ENCODE results near the gene INAFM1. TPM values are rescaled to one million over a fixed set of nuclear protein-coding genes. Genes with fewer than 3 reads are reported as not detected.

Gene INAFM1
- total and polyA plus RNA-seq, 12 donors: 6.9 to 183 (median 61.8) TPM

DNA sequence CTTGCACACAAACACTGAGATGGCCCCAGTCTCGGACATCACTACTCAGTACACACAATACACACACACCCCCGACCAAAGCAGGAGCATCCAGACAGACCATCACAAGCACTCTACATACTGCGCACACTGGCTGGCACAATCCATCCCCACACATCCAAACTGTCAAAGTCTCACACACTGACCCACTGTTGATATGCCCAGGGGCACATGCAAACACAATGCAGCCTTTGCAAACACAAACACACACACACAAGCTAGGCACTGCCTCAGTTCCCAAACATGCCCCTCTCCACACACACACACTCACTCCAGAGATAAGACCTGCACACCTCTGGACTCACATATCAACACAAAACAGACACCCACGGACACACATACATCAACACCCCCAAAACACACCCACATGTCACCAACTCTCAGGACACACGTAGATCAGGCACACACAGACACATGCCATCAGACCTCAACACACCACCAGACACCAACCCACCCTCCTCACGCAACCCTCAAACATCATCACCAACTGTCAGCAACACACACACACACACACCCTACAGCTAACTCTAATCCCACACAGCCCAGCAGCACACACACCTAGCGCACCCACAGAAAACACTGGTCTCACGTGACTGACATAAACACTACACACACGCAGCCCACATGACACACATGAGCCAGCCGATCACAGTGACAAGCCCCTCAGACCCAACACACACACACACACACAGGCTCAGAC lies 45.6 kb upstream of the INAFM1 start:
- Histone ChIP-seq H3K4me1 (replicated peaks in 1 of 2) (peaks cover 32 to 35% of the 10 kb centered on the region in 2 donors), H3K27ac (peak overlapping the region in 4 of 5 donors; percentile 99 to 100 (median 99)), H3K4me3 (peak overlapping the region in 1 of 4 donors; percentile 96), H3K36me3 (replicated peaks in 1 of 2) (no peaks in the 10 kb centered on the region), H3K27me3 (no peaks in the 10 kb centered on the region), H3K9me3 (replicated peaks in 1 of 3) (no peaks in the 10 kb centered on the region)
- TF ChIP-seq POLR2A (IDR thresholded peaks at IDR 0.05): no peak
- 27 to 34% (median 32%) methylated on average over 10 of the region's 10 CpGs for WGBS, 4 donors
- DNase-seq: peak in 2 of 7 donors; percentile 43 to 69
- intact Hi-C loops (cut with DNase I): no loop called here

DNA sequence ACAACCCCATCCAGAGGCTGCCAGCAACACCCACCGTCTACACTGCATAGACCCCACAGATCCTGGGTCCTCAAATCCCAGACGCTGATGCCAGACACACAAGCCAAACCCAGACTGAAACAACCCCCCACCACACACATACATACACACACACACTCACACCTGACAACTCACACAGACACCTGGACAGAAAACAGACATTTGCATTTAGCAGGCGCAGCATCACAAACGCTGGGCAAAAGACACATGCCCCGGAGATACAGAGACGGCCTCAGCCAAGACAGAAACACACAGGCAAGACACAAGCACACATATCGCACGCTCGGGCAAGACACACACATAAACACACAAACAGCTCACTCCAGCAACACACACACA lies 45.0 kb upstream of the INAFM1 start:
- intact Hi-C loops (cut with DNase I): no loop called here

DNA sequence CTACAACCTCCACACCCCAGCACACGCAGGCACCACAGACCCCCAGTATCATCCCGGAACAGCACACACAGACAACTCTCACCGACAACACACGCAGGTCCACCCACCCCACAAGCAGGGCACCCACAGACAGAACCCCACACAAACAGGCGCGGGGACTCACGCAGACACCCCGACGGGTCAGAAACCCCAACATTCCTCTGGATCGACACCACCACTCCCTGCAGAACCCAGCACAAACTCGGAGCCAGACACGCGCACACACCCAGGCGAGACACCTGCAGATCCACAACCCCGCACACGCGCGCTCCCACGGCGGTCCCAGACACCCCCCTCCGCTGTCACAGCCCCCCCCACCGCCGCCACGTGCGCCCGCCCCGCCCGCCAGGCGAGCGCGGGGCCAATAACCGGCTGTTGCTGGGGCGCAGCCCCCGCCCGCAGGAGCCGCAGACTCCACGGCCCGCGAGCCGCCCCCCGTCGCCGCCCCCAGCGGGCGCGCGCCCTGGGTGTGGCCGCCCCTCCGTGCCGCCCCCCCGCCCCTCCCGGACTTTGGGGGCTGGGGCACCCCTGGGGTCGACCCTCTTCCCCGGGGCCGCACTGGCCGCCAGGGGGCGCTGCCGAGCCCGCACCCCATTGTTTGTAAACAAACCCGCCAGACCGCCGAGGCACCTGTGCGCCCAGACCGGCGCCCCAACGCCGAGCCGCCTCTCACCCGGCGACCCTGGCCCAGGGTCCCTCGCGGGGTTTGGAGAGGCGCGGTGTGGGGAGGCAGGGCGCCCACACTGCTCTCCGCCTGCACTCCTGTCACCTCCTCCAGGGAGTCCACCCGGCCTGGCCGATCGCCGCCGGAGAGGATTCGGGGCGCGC lies 44.4 kb upstream of the INAFM1 start:
- intact Hi-C loops (cut with DNase I): no loop called here
- Histone ChIP-seq H3K36me3 (replicated peaks in 1 of 2) (no peaks in the 10 kb centered on the region), H3K27me3 (no peaks in the 10 kb centered on the region), H3K4me1 (replicated peaks in 1 of 2) (peaks cover 32 to 35% of the 10 kb centered on the region in 2 donors), H3K4me3 (peak overlapping the region; percentile 39 to 96 (median 62)), H3K27ac (peak overlapping the region in 4 of 5 donors; percentile 65 to 100 (median 99)), H3K9me3 (replicated peaks in 1 of 3) (no peaks in the 10 kb centered on the region)
- DNase-seq: peak; percentile 57 to 81 (median 66)
- TF ChIP-seq, protein P1, sequence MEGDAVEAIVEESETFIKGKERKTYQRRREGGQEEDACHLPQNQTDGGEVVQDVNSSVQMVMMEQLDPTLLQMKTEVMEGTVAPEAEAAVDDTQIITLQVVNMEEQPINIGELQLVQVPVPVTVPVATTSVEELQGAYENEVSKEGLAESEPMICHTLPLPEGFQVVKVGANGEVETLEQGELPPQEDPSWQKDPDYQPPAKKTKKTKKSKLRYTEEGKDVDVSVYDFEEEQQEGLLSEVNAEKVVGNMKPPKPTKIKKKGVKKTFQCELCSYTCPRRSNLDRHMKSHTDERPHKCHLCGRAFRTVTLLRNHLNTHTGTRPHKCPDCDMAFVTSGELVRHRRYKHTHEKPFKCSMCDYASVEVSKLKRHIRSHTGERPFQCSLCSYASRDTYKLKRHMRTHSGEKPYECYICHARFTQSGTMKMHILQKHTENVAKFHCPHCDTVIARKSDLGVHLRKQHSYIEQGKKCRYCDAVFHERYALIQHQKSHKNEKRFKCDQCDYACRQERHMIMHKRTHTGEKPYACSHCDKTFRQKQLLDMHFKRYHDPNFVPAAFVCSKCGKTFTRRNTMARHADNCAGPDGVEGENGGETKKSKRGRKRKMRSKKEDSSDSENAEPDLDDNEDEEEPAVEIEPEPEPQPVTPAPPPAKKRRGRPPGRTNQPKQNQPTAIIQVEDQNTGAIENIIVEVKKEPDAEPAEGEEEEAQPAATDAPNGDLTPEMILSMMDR (IDR thresholded peaks at IDR 0.05): peak; percentile 40 to 92 (median 68)
- TF ChIP-seq POLR2A (IDR thresholded peaks at IDR 0.05): no peak
- 0 to 4% (median 1%) methylated on average over 2 to 79 of the region's 84 CpGs for WGBS, 4 donors

More for the DNA sequence above, 45.0 kb upstream of the INAFM1 start:
- peak in 1 of 2 donors; percentile 28 for TF ChIP-seq POLR2A (IDR thresholded peaks at IDR 0.05)
- TF ChIP-seq, protein P1 (IDR thresholded peaks at IDR 0.05): no peak
- Histone ChIP-seq H3K4me1 (replicated peaks in 1 of 2) (peaks cover 32 to 35% of the 10 kb centered on the region in 2 donors), H3K36me3 (replicated peaks in 1 of 2) (no peaks in the 10 kb centered on the region), H3K27me3 (no peaks in the 10 kb centered on the region), H3K27ac (peak overlapping the region in 4 of 5 donors; percentile 21 to 100 (median 99)), H3K9me3 (replicated peaks in 1 of 3) (no peaks in the 10 kb centered on the region), H3K4me3 (peak overlapping the region in 2 of 4 donors; percentile 39 to 96)
- peak in 3 of 7 donors; percentile 40 to 73 (median 55) for DNase-seq
- 7 to 13% (median 9%) methylated on average over 8 to 9 of the region's 9 CpGs for WGBS, 4 donors

DNA sequence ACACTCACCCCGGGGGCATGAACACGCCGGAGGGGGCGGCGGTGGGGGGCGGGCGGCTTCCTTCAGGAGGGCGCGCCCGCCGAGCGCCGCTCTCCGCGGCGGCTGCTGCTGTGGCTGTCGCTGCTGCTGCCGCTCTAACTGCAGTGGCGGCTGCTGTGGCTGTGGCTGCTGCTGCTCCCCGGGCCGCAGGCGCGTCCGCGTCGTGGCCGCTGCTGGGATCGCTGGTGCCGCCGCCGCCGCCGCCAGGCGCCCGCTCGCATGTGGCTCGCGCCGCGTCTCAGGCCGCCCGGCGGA lies 43.8 kb upstream of the INAFM1 start, which contains the start of gene BBC3:
Gene BBC3, minus strand, starts transcription at position 279 of the 294 bp plus-strand sequence. CDS start 2,768 bp downstream, outside the sequence.
- H3K4me1 ChIP-seq (replicated peaks in 1 of 2): peaks cover 29 to 32% of the 10 kb centered on the region in 2 donors
- H3K4me3 ChIP-seq: peak within 1 kb of the TSS; percentile 39 to 96 (median 62)
- peak; percentile 48 to 60 for TF ChIP-seq POLR2A (IDR thresholded peaks at IDR 0.05)
- TF ChIP-seq, protein P1 (IDR thresholded peaks at IDR 0.05): peak in 2 of 6 experiments; percentile 1 to 18
- peak within 1 kb of the TSS in 4 of 5 donors; percentile 75 to 100 (median 99) for H3K27ac ChIP-seq
- no peaks in the 10 kb centered on the region for H3K27me3 ChIP-seq
- intact Hi-C loops (cut with DNase I): no loop called here
- 0 to 2% methylated on average over 22 to 43 of the region's 43 CpGs; no CpG with 5 or more reads in 2 of the 4 donors for WGBS, 4 donors
- no peaks in the 10 kb centered on the region for H3K36me3 ChIP-seq (replicated peaks in 1 of 2)
- no peak for DNase-seq
- H3K9me3 ChIP-seq (replicated peaks in 1 of 3): no peaks in the 10 kb centered on the region

All from adrenal gland (tissue), 12 donors.